ENCODE data around the gene PRELID3B.
"Not testable (repeated sequence)": the region's sequence is repeated elsewhere in the genome, so short reads cannot be mapped to it uniquely, and the experiment has no call there.

PRELID3B gene

GRCh38 chr20:59014680-59015389, 27.8 kb downstream of the PRELID3B start:
- H3K4me3 ChIP-seq (ENCODE audit: low read depth, low read length), result no peak overlapping the region
- no peak overlapping the region for H3K27ac ChIP-seq
- no peaks in the 10 kb centered on the region for H3K36me3 ChIP-seq
- DNase-seq, result no peak
- H3K9me3 ChIP-seq (ENCODE audit: severe bottlenecking), result no peaks in the 10 kb centered on the region
- no peaks in the 10 kb centered on the region for H3K27me3 ChIP-seq (ENCODE audit: insufficient read depth, low read depth, severe bottlenecking)
- TF ChIP-seq CTCF (IDR thresholded peaks at IDR 0.05; ENCODE audit: low read depth, low read length), result no peak

- no peak for TF ChIP-seq CTCF (IDR thresholded peaks at IDR 0.05; ENCODE audit: low read depth, low read length)
- Histone ChIP-seq H3K27ac (no peak overlapping the region), H3K4me3 (ENCODE audit: low read depth, low read length) (no peak overlapping the region), H3K36me3 (no peaks in the 10 kb centered on the region), H3K27me3 (ENCODE audit: insufficient read depth, low read depth, severe bottlenecking) (no peaks in the 10 kb centered on the region), H3K9me3 (ENCODE audit: severe bottlenecking) (no peaks in the 10 kb centered on the region)
- no peak for DNase-seq
Observed at GRCh38 chr20:59013959-59014608, 28.5 kb downstream of the PRELID3B start.

- H3K27ac ChIP-seq, result no peak overlapping the region
- TF ChIP-seq CTCF (IDR thresholded peaks at IDR 0.05; ENCODE audit: low read depth, low read length), result no peak
- H3K9me3 ChIP-seq (ENCODE audit: severe bottlenecking), result no peaks in the 10 kb centered on the region
- no peak for DNase-seq
- H3K27me3 ChIP-seq (ENCODE audit: insufficient read depth, low read depth, severe bottlenecking), result no peaks in the 10 kb centered on the region
- no peaks in the 10 kb centered on the region for H3K36me3 ChIP-seq
- no peak overlapping the region for H3K4me3 ChIP-seq (ENCODE audit: low read depth, low read length)
Observed at GRCh38 chr20:59013031-59013951, 29.3 kb downstream of the PRELID3B start.

- H3K27me3 ChIP-seq (ENCODE audit: insufficient read depth, low read depth, severe bottlenecking); H3K36me3 ChIP-seq; H3K9me3 ChIP-seq (ENCODE audit: severe bottlenecking); DNase-seq; H3K27ac ChIP-seq; H3K4me3 ChIP-seq (ENCODE audit: low read depth, low read length): not testable (repeated sequence)
Observed at GRCh38 chr20:59011874-59012157, 30.8 kb downstream of the PRELID3B start.

GRCh38 chr20:59010995-59011873, 31.4 kb downstream of the PRELID3B start:
- no peak for TF ChIP-seq CTCF (IDR thresholded peaks at IDR 0.05; ENCODE audit: low read depth, low read length)
- H3K27ac ChIP-seq, result no peak overlapping the region
- H3K4me3 ChIP-seq (ENCODE audit: low read depth, low read length), result no peak overlapping the region
- no peak for DNase-seq
- no peaks in the 10 kb centered on the region for H3K9me3 ChIP-seq (ENCODE audit: severe bottlenecking)
- H3K36me3 ChIP-seq, result no peaks in the 10 kb centered on the region
- H3K27me3 ChIP-seq (ENCODE audit: insufficient read depth, low read depth, severe bottlenecking), result no peaks in the 10 kb centered on the region

All from WERI-Rb-1 (cell line).